ENCODE measurements around the gene PMCH. TPM values are rescaled to one million over a fixed set of nuclear protein-coding genes. Genes with fewer than 3 reads are reported as not detected.

PMCH gene
- total RNA-seq, 1 donor from 2014 or later, result not detected

Other genes with a start within 250 kb of the PMCH start
- 19.7 TPM for gene WASHC3, start 135.8 kb downstream of the PMCH start, total RNA-seq (ENCODE audit: unreplicated experiment)
- gene NUP37, start 77.7 kb downstream of the PMCH start, total RNA-seq (ENCODE audit: unreplicated experiment), result 17.3 TPM
- gene PARPBP, start 77.7 kb downstream of the PMCH start, total RNA-seq (ENCODE audit: unreplicated experiment), result 7.5 TPM

Measured in endothelial cell (in vitro differentiated cells).